Temporal lobe (tissue), 1 donor: ENCODE measurements around the gene ITGA5. TPM values are rescaled to one million over a fixed set of nuclear protein-coding genes. Genes with fewer than 3 reads are reported as not detected.

Source experiments
- total RNA-seq: library from RNA; depleted of rRNA; stranded (reverse); fragments of >200 nt; gene quantifications from one replicate; pipeline ENCODE4 v1.2.3, GENCODE V29; 2014

The ITGA5 gene
- total RNA-seq, 1 donor from 2014 or later: 5.2 TPM

Other genes starting within 250 kb of the ITGA5 start
- 28.5 TPM for gene SMUG1, start 230.3 kb downstream of the ITGA5 start, total RNA-seq
- gene CBX5, start 139.1 kb downstream of the ITGA5 start, total RNA-seq: 114 TPM
- gene HNRNPA1, start 138.5 kb downstream of the ITGA5 start, total RNA-seq: 627 TPM
- 0.98 TPM for gene NFE2, start 118.3 kb downstream of the ITGA5 start, total RNA-seq
- gene COPZ1, start 94.1 kb downstream of the ITGA5 start, total RNA-seq: 52.6 TPM
- gene GPR84, start 54.8 kb downstream of the ITGA5 start, total RNA-seq: not detected
- 2.0 TPM for gene ZNF385A, start 34.5 kb downstream of the ITGA5 start, total RNA-seq
- gene GTSF1, start 54.3 kb upstream of the ITGA5 start, total RNA-seq: not detected
- gene NCKAP1L, start 78.5 kb upstream of the ITGA5 start, total RNA-seq: 1.7 TPM
- 3.7 TPM for gene PDE1B, start 130.3 kb upstream of the ITGA5 start, total RNA-seq
- 7.9 TPM for gene PPP1R1A, start 169.4 kb upstream of the ITGA5 start, total RNA-seq
- gene LACRT, start 215.6 kb upstream of the ITGA5 start, total RNA-seq: not detected
- gene DCD, start 229.1 kb upstream of the ITGA5 start, total RNA-seq: not detected